HG03175 (cell line): ENCODE results near the gene CRABP1.

ENCODE experiments used
- ATAC-seq: cut with Tn5 transposase; IDR thresholded peaks from one replicate; pipeline ENCODE4 v1.9.1; 2021; ENCODE audit warnings: mild to moderate bottlenecking, moderate library complexity; ENCODE audit not compliant: unreplicated experiment

CRABP1 gene

GRCh38 chr15:78397382-78397781 is 57.2 kb downstream of the CRABP1 start:
- no peak for ATAC-seq
